KMS-11 (cell line): ENCODE measurements around the gene TRMT61A.

ENCODE experiments used
- H2AFZ ChIP-seq: fragments of 200-600 bp; sonication (generic); 2 replicates; pipeline ENCODE4 v1.6.1; 2016; ENCODE audit warnings: antibody characterized with exemption, mixed run types, low read depth
- H3K27ac ChIP-seq: fragments of 200-600 bp; sonication (generic); 2 replicates; pipeline ENCODE4 v1.6.1; 2016; ENCODE audit warnings: mild to moderate bottlenecking, mixed run types
- H3K27me3 ChIP-seq: fragments of 200-600 bp; sonication (generic); 2 replicates; pipeline ENCODE4 v1.6.1; 2017; ENCODE audit warnings: mild to moderate bottlenecking, low read depth, mixed run types, moderate library complexity; ENCODE audit not compliant: insufficient read depth
- H3K36me3 ChIP-seq: fragments of 200-600 bp; sonication (generic); 2 replicates; pipeline ENCODE4 v1.6.1; 2017; ENCODE audit warnings: mild to moderate bottlenecking, mixed run types; ENCODE audit not compliant: insufficient read depth
- H3K4me1 ChIP-seq: fragments of 200-600 bp; sonication (generic); 2 replicates; pipeline ENCODE4 v1.6.1; 2016; ENCODE audit warnings: mild to moderate bottlenecking, low read depth, mixed run types; ENCODE audit not compliant: poor library complexity, severe bottlenecking
- H3K4me2 ChIP-seq: fragments of 200-600 bp; sonication (generic); 2 replicates; pipeline ENCODE4 v1.7.0; 2016; ENCODE audit warnings: mild to moderate bottlenecking, mixed run types
- H3K4me3 ChIP-seq: fragments of 200-600 bp; sonication (generic); IDR thresholded peaks from 2 replicates; pipeline ENCODE4 v1.6.1; 2017; ENCODE audit warnings: low read depth, low read length, mixed read lengths; ENCODE audit not compliant: insufficient read depth
- H3K79me2 ChIP-seq: fragments of 200-600 bp; sonication (generic); 2 replicates; pipeline ENCODE4 v1.6.1; 2016; ENCODE audit warnings: low read depth, mixed run types; ENCODE audit not compliant: insufficient read depth
- H3K9ac ChIP-seq: fragments of 200-600 bp; sonication (generic); 2 replicates; pipeline ENCODE4 v1.6.1; 2016; ENCODE audit warnings: mild to moderate bottlenecking, mixed run types
- H4K20me1 ChIP-seq: fragments of 200-600 bp; sonication (generic); 2 replicates; pipeline ENCODE4 v1.6.1; 2016; ENCODE audit warnings: mild to moderate bottlenecking, mixed run types; ENCODE audit not compliant: insufficient read depth
- TF ChIP-seq, protein P1 (sequence below): fragments of 200-600 bp; sonication (generic); conservative IDR thresholded peaks from 2 replicates; pipeline ENCODE4 v1.6.1; 2017; ENCODE audit warnings: low read depth, mild to moderate bottlenecking, antibody characterized with exemption, low read length, moderate library complexity, mixed read lengths

Gene TRMT61A

DNA sequence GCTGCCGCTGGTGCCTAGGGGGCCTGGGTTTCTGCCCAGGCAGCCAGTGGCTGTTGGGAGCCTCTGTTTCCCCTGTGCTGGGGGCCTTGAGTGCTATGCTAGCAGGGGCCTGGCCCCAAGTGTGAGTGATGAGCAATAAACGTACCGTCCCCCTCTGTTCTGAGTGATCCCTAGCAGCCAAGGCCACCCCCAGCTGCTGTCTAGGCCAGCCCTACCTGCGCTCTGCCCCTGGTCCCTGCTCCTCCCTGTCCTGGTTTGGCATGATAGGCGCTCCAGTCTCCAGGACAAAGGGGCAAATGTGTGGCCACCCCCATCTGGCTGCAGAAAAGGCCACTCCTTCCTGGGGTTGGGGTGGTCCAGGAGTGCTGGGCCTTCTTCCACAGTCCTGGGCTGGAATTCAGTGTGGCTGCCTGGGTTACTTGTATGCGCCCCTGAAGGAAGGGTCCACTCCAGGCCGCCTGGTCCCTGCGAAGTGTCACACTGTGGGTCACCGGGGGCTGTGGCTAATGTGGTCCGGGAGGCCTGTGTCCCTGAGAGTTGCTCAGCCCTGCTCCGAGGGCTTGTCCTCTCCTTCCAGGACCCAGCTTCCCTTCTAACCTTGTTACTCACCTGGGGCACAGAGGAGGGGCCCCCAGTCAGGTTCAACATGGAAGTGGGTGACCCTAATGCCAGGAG, 7.0 kb downstream of the TRMT61A start:
- Histone ChIP-seq H3K9ac (no peak overlapping the region), H2AFZ (no peak overlapping the region), H4K20me1 (no peaks in the 10 kb centered on the region), H3K79me2 (no peaks in the 10 kb centered on the region), H3K36me3 (no peaks in the 10 kb centered on the region), H3K27me3 (peaks cover 6% of the 10 kb centered on the region; the same call in 1 of the 2 replicates), H3K27ac (no peak overlapping the region), H3K4me2 (no peak overlapping the region), H3K4me1 (no peaks in the 10 kb centered on the region), H3K4me3 (no peak overlapping the region)
- TF ChIP-seq, protein P1, sequence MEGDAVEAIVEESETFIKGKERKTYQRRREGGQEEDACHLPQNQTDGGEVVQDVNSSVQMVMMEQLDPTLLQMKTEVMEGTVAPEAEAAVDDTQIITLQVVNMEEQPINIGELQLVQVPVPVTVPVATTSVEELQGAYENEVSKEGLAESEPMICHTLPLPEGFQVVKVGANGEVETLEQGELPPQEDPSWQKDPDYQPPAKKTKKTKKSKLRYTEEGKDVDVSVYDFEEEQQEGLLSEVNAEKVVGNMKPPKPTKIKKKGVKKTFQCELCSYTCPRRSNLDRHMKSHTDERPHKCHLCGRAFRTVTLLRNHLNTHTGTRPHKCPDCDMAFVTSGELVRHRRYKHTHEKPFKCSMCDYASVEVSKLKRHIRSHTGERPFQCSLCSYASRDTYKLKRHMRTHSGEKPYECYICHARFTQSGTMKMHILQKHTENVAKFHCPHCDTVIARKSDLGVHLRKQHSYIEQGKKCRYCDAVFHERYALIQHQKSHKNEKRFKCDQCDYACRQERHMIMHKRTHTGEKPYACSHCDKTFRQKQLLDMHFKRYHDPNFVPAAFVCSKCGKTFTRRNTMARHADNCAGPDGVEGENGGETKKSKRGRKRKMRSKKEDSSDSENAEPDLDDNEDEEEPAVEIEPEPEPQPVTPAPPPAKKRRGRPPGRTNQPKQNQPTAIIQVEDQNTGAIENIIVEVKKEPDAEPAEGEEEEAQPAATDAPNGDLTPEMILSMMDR, result no peak

GRCh38 chr14:103536693-103537092, 7.7 kb downstream of the TRMT61A start:
- H3K27me3 ChIP-seq, result peaks cover 6% of the 10 kb centered on the region; the same call in 1 of the 2 replicates
- H3K79me2 ChIP-seq, result no peaks in the 10 kb centered on the region
- H2AFZ ChIP-seq, result no peak overlapping the region
- TF ChIP-seq, protein P1, result no peak
- no peak overlapping the region for H3K4me3 ChIP-seq
- H3K9ac ChIP-seq, result no peak overlapping the region
- H4K20me1 ChIP-seq, result no peaks in the 10 kb centered on the region
- H3K4me1 ChIP-seq, result no peaks in the 10 kb centered on the region
- no peak overlapping the region for H3K27ac ChIP-seq
- no peaks in the 10 kb centered on the region for H3K36me3 ChIP-seq
- no peak overlapping the region for H3K4me2 ChIP-seq

- Histone ChIP-seq H3K36me3 (no peaks in the 10 kb centered on the region), H3K4me3 (no peak overlapping the region), H4K20me1 (no peaks in the 10 kb centered on the region), H3K4me2 (no peak overlapping the region), H3K27me3 (peaks cover 6% of the 10 kb centered on the region; the same call in 1 of the 2 replicates), H2AFZ (no peak overlapping the region), H3K9ac (no peak overlapping the region), H3K79me2 (no peaks in the 10 kb centered on the region), H3K27ac (no peak overlapping the region), H3K4me1 (no peaks in the 10 kb centered on the region)
- TF ChIP-seq, protein P1, result no peak
Measured at GRCh38 chr14:103537175-103537990, 8.4 kb downstream of the TRMT61A start.

- Histone ChIP-seq H3K4me1 (no peaks in the 10 kb centered on the region), H3K9ac (no peak overlapping the region), H4K20me1 (no peaks in the 10 kb centered on the region), H3K4me2 (no peak overlapping the region), H3K27ac (no peak overlapping the region), H3K27me3 (peaks cover 6% of the 10 kb centered on the region; the same call in 1 of the 2 replicates), H3K36me3 (no peaks in the 10 kb centered on the region), H3K79me2 (no peaks in the 10 kb centered on the region), H3K4me3 (no peak overlapping the region), H2AFZ (no peak overlapping the region)
- TF ChIP-seq, protein P1, result no peak
Measured at GRCh38 chr14:103538291-103539055, 9.5 kb downstream of the TRMT61A start.
